ENCODE results near the gene TFEB.

Gene TFEB

GRCh38 chr6:41674231-41675000 is 61.0 kb downstream of the TFEB start:
- no peak for DNase-seq (ENCODE audit: low read depth)

GRCh38 chr6:41673704-41674000 is 61.8 kb downstream of the TFEB start:
- no peak for DNase-seq (ENCODE audit: low read depth)

- no peak for DNase-seq (ENCODE audit: low read depth)
These were observed 62.3 kb downstream of the TFEB start for GRCh38 chr6:41672816-41673703.

- no peak for DNase-seq (ENCODE audit: low read depth)
These were observed 63.4 kb downstream of the TFEB start for GRCh38 chr6:41672016-41672415.

GRCh38 chr6:41671376-41671775 is 64.0 kb downstream of the TFEB start:
- no peak for DNase-seq (ENCODE audit: low read depth)

GRCh38 chr6:41670703-41671360 is 64.6 kb downstream of the TFEB start:
- no peak for DNase-seq (ENCODE audit: low read depth)

- DNase-seq (ENCODE audit: low read depth), result no peak
These were observed 66.4 kb downstream of the TFEB start for GRCh38 chr6:41668968-41669367.

GRCh38 chr6:41667195-41667594 is 68.2 kb downstream of the TFEB start:
- no peak for DNase-seq (ENCODE audit: low read depth)

GRCh38 chr6:41664271-41664670 is 71.1 kb downstream of the TFEB start:
- no peak for DNase-seq (ENCODE audit: low read depth)

GRCh38 chr6:41663568-41663967 is 71.8 kb downstream of the TFEB start:
- no peak for DNase-seq (ENCODE audit: low read depth)

GRCh38 chr6:41659935-41660334 is 75.5 kb downstream of the TFEB start:
- DNase-seq (ENCODE audit: low read depth), result no peak

GRCh38 chr6:41658636-41659035 is 76.8 kb downstream of the TFEB start:
- no peak for DNase-seq (ENCODE audit: low read depth)

GRCh38 chr6:41657131-41658094 is 78.0 kb downstream of the TFEB start:
- DNase-seq (ENCODE audit: low read depth), result no peak

- no peak for DNase-seq (ENCODE audit: low read depth)
These were observed 79.3 kb downstream of the TFEB start for GRCh38 chr6:41656002-41656691.

- DNase-seq (ENCODE audit: low read depth), result no peak
These were observed 79.8 kb downstream of the TFEB start for GRCh38 chr6:41655646-41656001.

- no peak for DNase-seq (ENCODE audit: low read depth)
These were observed 80.2 kb downstream of the TFEB start for GRCh38 chr6:41655176-41655575.

GRCh38 chr6:41654698-41655151 is 80.7 kb downstream of the TFEB start:
- DNase-seq (ENCODE audit: low read depth), result no peak

GRCh38 chr6:41654151-41654697 is 81.2 kb downstream of the TFEB start:
- no peak for DNase-seq (ENCODE audit: low read depth)

- DNase-seq (ENCODE audit: low read depth), result no peak
These were observed 81.7 kb downstream of the TFEB start for GRCh38 chr6:41653691-41654090.

- DNase-seq (ENCODE audit: low read depth), result no peak
These were observed 82.3 kb downstream of the TFEB start for GRCh38 chr6:41652866-41653652.
